Measurements from ENCODE around the gene TTC9. TPM values are rescaled to one million over a fixed set of nuclear protein-coding genes. Genes with fewer than 3 reads are reported as not detected.
A peak's percentile ranks its signal among the peaks of the same experiment; 100 is the strongest.

TTC9 gene
- total RNA-seq (2021) = 4.2 and 4.7 TPM in 2 replicates
- percentile 52 among the genes with signal in this experiment for Bru-seq, nascent RNA
- BruChase-seq, experiment 1, labeled RNA remaining after a 2-hour chase = percentile 49 among the genes with signal in this experiment
- BruChase-seq, experiment 2, labeled RNA remaining after a 6-hour chase = percentile 44 among the genes with signal in this experiment
- long read RNA-seq, full-length matches to known transcripts = 20 of 21 reads
- long read RNA-seq, partial matches to known transcripts = 0 of 21 reads
- long read RNA-seq, other reads (novel, unspliced or antisense) = 1 of 21 reads

GRCh38 chr14:70641548-70642302 lies at the start of gene TTC9:
TTC9 (plus strand) TSS chr14:70641916; CDS start chr14:70642130, 214 bp downstream.
- intact Hi-C loops (cut with micrococcal nuclease; ENCODE audit: unreplicated experiment) = no loop called here

GRCh38 chr14:70594461-70594860 lies 47.3 kb upstream of the TTC9 start:
- Histone ChIP-seq H3K4me3 (ENCODE audit: low read depth, low read length, poor library complexity, severe bottlenecking) (no peak overlapping the region), H3K9me3 (ENCODE audit: low read depth, low read length, poor library complexity, severe bottlenecking) (no peaks in the 10 kb centered on the region), H3K27ac (ENCODE audit: low read depth, low read length, poor library complexity, severe bottlenecking) (no peak overlapping the region), H3K27me3 (replicated peaks; ENCODE audit: insufficient read depth, low read depth, low read length, poor library complexity) (no peaks in the 10 kb centered on the region), H3K4me1 (ENCODE audit: insufficient read depth, low read length, poor library complexity, severe bottlenecking) (peaks cover 4% of the 10 kb centered on the region), H3K36me3 (ENCODE audit: insufficient read depth, low read length, poor library complexity, severe bottlenecking) (peaks cover 68% of the 10 kb centered on the region)
- ChIA-PET CTCF (no interaction called here), POLR2A (ENCODE audit: low non-redundant PET) (no interaction called here)
- TF ChIP-seq EZH2 (IDR thresholded peaks at IDR 0.05; ENCODE audit: borderline replicate concordance, low read depth, low read length, poor library complexity, severe bottlenecking) (no peak), CTCF (conservative IDR thresholded peaks at IDR 0.05; ENCODE audit: low read depth, low read length) (no peak)
- DNase-seq (ENCODE audit: low spot score) = no peak
- BruUV-seq (replicated peaks) = no TSS peak
- intact Hi-C loops (cut with micrococcal nuclease; ENCODE audit: unreplicated experiment) = no loop called here

More at GRCh38 chr14:70641548-70642302, at the start of gene TTC9:
- Histone ChIP-seq H3K27ac (ENCODE audit: low read depth, low read length, poor library complexity, severe bottlenecking) (peak within 1 kb of the TSS; percentile 51), H3K4me3 (ENCODE audit: low read depth, low read length, poor library complexity, severe bottlenecking) (peak within 1 kb of the TSS; percentile 84), H3K36me3 (ENCODE audit: insufficient read depth, low read length, poor library complexity, severe bottlenecking) (no peaks in the 10 kb centered on the region), H3K4me1 (ENCODE audit: insufficient read depth, low read length, poor library complexity, severe bottlenecking) (peaks cover 26% of the 10 kb centered on the region), H3K27me3 (replicated peaks; ENCODE audit: insufficient read depth, low read depth, low read length, poor library complexity) (peaks cover 12% of the 10 kb centered on the region), H3K9me3 (ENCODE audit: low read depth, low read length, poor library complexity, severe bottlenecking) (no peaks in the 10 kb centered on the region)
- ChIA-PET POLR2A (ENCODE audit: low non-redundant PET) (no interaction called here), CTCF (no interaction called here)
- peak; percentile 41 for DNase-seq (ENCODE audit: low spot score)
- BruUV-seq (replicated peaks) = no TSS peak
- no peak for TF ChIP-seq CTCF (conservative IDR thresholded peaks at IDR 0.05; ENCODE audit: low read depth, low read length)
- TF ChIP-seq EZH2 (IDR thresholded peaks at IDR 0.05; ENCODE audit: borderline replicate concordance, low read depth, low read length, poor library complexity, severe bottlenecking) = no peak

GRCh38 chr14:70595443-70596185 lies 46.1 kb upstream of the TTC9 start:
- CTCF ChIA-PET = no interaction called here
- no peaks in the 10 kb centered on the region for H3K9me3 ChIP-seq (ENCODE audit: low read depth, low read length, poor library complexity, severe bottlenecking)
- BruUV-seq (replicated peaks) = no TSS peak
- H3K36me3 ChIP-seq (ENCODE audit: insufficient read depth, low read length, poor library complexity, severe bottlenecking) = peaks cover 58% of the 10 kb centered on the region
- intact Hi-C loops (cut with micrococcal nuclease; ENCODE audit: unreplicated experiment) = no loop called here
- no peak overlapping the region for H3K4me3 ChIP-seq (ENCODE audit: low read depth, low read length, poor library complexity, severe bottlenecking)
- H3K4me1 ChIP-seq (ENCODE audit: insufficient read depth, low read length, poor library complexity, severe bottlenecking) = peaks cover 9% of the 10 kb centered on the region
- H3K27me3 ChIP-seq (replicated peaks; ENCODE audit: insufficient read depth, low read depth, low read length, poor library complexity) = no peaks in the 10 kb centered on the region
- H3K27ac ChIP-seq (ENCODE audit: low read depth, low read length, poor library complexity, severe bottlenecking) = no peak overlapping the region
- TF ChIP-seq EZH2 (IDR thresholded peaks at IDR 0.05; ENCODE audit: borderline replicate concordance, low read depth, low read length, poor library complexity, severe bottlenecking) (no peak), CTCF (conservative IDR thresholded peaks at IDR 0.05; ENCODE audit: low read depth, low read length) (no peak)
- no peak for DNase-seq (ENCODE audit: low spot score)
- POLR2A ChIA-PET (ENCODE audit: low non-redundant PET) = no interaction called here

Data from A673 (cell line).